K562 (cell line): ENCODE data around the gene ATP9B. TPM values are rescaled to one million over a fixed set of nuclear protein-coding genes. Genes with fewer than 3 reads are reported as not detected.
A peak's percentile ranks its signal among the peaks of the same experiment; 100 is the strongest.

Experiments
- CTCF ChIP-seq, 3 experiments: IDR thresholded peaks in 2 of 3; conservative IDR thresholded peaks in 1 of 3; 2 replicates each; pipeline ENCODE4 v1.5.1; 2011 to 2012; ENCODE audit warnings: low read length in 3 of 3, mild to moderate bottlenecking in 3 of 3, control low read depth in 2 of 3, improper control_type of control experiment in 1 of 3, inconsistent platforms in 1 of 3, low read depth in 1 of 3, mixed read lengths in 1 of 3, moderate library complexity in 1 of 3; ENCODE audit not compliant: insufficient read depth in 2 of 3
- FOXK1 ChIP-seq: sonication (generic); formaldehyde crosslinking; IDR thresholded peaks from 2 replicates; pipeline ENCODE4 v1.8.0; 2022; ENCODE audit warnings: missing genetic modification reagents, mild to moderate bottlenecking, borderline replicate concordance
- MTA3 ChIP-seq: fragments of 450-650 bp; formaldehyde crosslinking; IDR thresholded peaks from 2 replicates; pipeline ENCODE4 v1.6.1; 2017; ENCODE audit warnings: mild to moderate bottlenecking, borderline replicate concordance
- THAP7 ChIP-seq: fragments of 250-450 bp; sonication (Bioruptor Pico); IDR thresholded peaks from 2 replicates; pipeline ENCODE4 v1.5.0; 2021
- ZBTB33 ChIP-seq: sonication (generic); formaldehyde crosslinking; IDR thresholded peaks from 2 replicates; pipeline ENCODE4 v1.8.1; 2023; ENCODE audit warnings: mild to moderate bottlenecking, missing genetic modification reagents
- polyA plus RNA-seq, 8 experiments: library from polyadenylated mRNA; depleted of rRNA in 4 of 8; stranded (reverse) in 5 of 8; unstranded in 3 of 8; fragments of >200 nt; fragmentation: Nextera tagmentation in 2 of 8; fragmentation: Illumina TruSeq in 1 of 8; extraction: Ambion mirVana in 2 of 8; extraction: Trizol in 1 of 8; gene quantifications; 2 replicates each; pipeline versions ENCODE4 v1.2.1 to v1.2.3, GENCODE V29; 2011 to 2014; ENCODE audit warnings: inconsistent platforms in 1 of 8, missing spikeins in 1 of 8
- total RNA-seq, 7 experiments: library from RNA; depleted of rRNA in 6 of 7; stranded (reverse); fragments of >200 nt in 6 of 7; fragmentation: Illumina TruSeq in 2 of 7; extraction: Trizol in 2 of 7; gene quantifications; 2 replicates each; pipeline versions ENCODE4 v1.2.1 to v1.2.3, GENCODE V29; 2011 to 2021; ENCODE audit warnings: low replicate concordance in 1 of 7

ATP9B gene
- total and polyA plus RNA-seq, 9 of the 15 experiments (the other 6 are each of a cell fraction or from before 2014, with no cell fraction given) = 0.66 to 13.2 (median 7.9) TPM

GRCh38 chr18:79378536-79379250 is 309.5 kb downstream of the ATP9B start (continued):
- peak; percentile 96 for TF ChIP-seq ZBTB33 (CRISPR knock-in tag)
- TF ChIP-seq CTCF (IDR thresholded peaks at IDR 0.05 in 2 of 3, conservative IDR thresholded peaks at IDR 0.05 in 1 of 3; ENCODE audit: insufficient read depth in 2 of 3, low read depth in 1 of 3, low read length in 3 of 3) = peak; percentile 63 to 74 (median 69)
- TF ChIP-seq FOXK1 (CRISPR knock-in tag) = no peak
- no peak for TF ChIP-seq MTA3
- TF ChIP-seq THAP7 (CRISPR knock-in tag) = no peak
